Ishikawa (cell line): ENCODE data around the gene CAPG.

Source experiments
- CEBPB ChIP-seq: IDR thresholded peaks from 2 replicates; pipeline ENCODE4 v1.6.1; 2012
- CREB1 ChIP-seq: IDR thresholded peaks from 2 replicates; pipeline ENCODE4 v1.6.1; 2012; ENCODE audit warnings: low read depth
- EGR1 ChIP-seq: IDR thresholded peaks from 2 replicates; pipeline ENCODE4 v1.6.1; 2012
- EP300 ChIP-seq: IDR thresholded peaks from 2 replicates; pipeline ENCODE4 v1.6.1; 2012; ENCODE audit warnings: borderline replicate concordance
- FOXM1 ChIP-seq: IDR thresholded peaks from 2 replicates; pipeline ENCODE4 v1.6.1; 2012; ENCODE audit warnings: low read depth, borderline replicate concordance
- MAX ChIP-seq: IDR thresholded peaks from 2 replicates; pipeline ENCODE4 v1.6.1; 2012
- NFIC ChIP-seq: IDR thresholded peaks from 2 replicates; pipeline ENCODE4 v1.6.1; 2012
- RAD21 ChIP-seq: IDR thresholded peaks from 2 replicates; pipeline ENCODE4 v1.6.1; 2012; ENCODE audit warnings: low read depth
- REST ChIP-seq: IDR thresholded peaks from 2 replicates; pipeline ENCODE4 v1.6.1; 2012; ENCODE audit warnings: low read depth, mild to moderate bottlenecking
- TAF1 ChIP-seq: IDR thresholded peaks from 2 replicates; pipeline ENCODE4 v1.6.1; 2012; ENCODE audit warnings: low read depth, mild to moderate bottlenecking
- TCF12 ChIP-seq: IDR thresholded peaks from 2 replicates; pipeline ENCODE4 v1.6.1; 2012; ENCODE audit warnings: low read depth
- TEAD4 ChIP-seq: IDR thresholded peaks from 2 replicates; pipeline ENCODE4 v1.6.1; 2012
- YY1 ChIP-seq: IDR thresholded peaks from 2 replicates; pipeline ENCODE4 v1.6.1; 2012; ENCODE audit warnings: low read depth
- ZBTB7A ChIP-seq: IDR thresholded peaks from 2 replicates; pipeline ENCODE4 v1.6.1; 2012; ENCODE audit warnings: low read depth
- TF ChIP-seq, protein P1 (sequence below): IDR thresholded peaks from 2 replicates; pipeline ENCODE4 v1.6.1; 2012

Gene CAPG

GRCh38 chr2:85377083-85377482 is 33.1 kb downstream of the CAPG start:
- TF ChIP-seq EP300 (no peak), CREB1 (no peak), FOXM1 (no peak), TAF1 (no peak), YY1 (no peak), TCF12 (no peak), TEAD4 (no peak), REST (no peak), EGR1 (no peak)
- TF ChIP-seq, protein P1, sequence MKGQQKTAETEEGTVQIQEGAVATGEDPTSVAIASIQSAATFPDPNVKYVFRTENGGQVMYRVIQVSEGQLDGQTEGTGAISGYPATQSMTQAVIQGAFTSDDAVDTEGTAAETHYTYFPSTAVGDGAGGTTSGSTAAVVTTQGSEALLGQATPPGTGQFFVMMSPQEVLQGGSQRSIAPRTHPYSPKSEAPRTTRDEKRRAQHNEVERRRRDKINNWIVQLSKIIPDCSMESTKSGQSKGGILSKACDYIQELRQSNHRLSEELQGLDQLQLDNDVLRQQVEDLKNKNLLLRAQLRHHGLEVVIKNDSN, result no peak

- TF ChIP-seq NFIC (no peak), FOXM1 (no peak), RAD21 (no peak), EGR1 (no peak), MAX (no peak), TCF12 (no peak), CREB1 (no peak), ZBTB7A (no peak), YY1 (no peak), TAF1 (no peak), REST (no peak), EP300 (no peak), CEBPB (no peak), TEAD4 (no peak)
- TF ChIP-seq, protein P1, result no peak
These were observed 33.7 kb downstream of the CAPG start for GRCh38 chr2:85376291-85377065.

GRCh38 chr2:85371045-85371444 is 39.1 kb downstream of the CAPG start:
- TF ChIP-seq CEBPB (no peak), CREB1 (no peak), MAX (no peak), YY1 (no peak), EGR1 (no peak), TCF12 (no peak), ZBTB7A (no peak)

GRCh38 chr2:85369500-85369899 is 40.7 kb downstream of the CAPG start:
- TF ChIP-seq NFIC, result no peak
- no peak for TF ChIP-seq FOXM1
- no peak for TF ChIP-seq YY1
- TF ChIP-seq ZBTB7A, result no peak
- no peak for TF ChIP-seq REST
- TF ChIP-seq, protein P1, result no peak
- TF ChIP-seq TCF12, result no peak
- no peak for TF ChIP-seq RAD21
- no peak for TF ChIP-seq TEAD4
- no peak for TF ChIP-seq EGR1
- no peak for TF ChIP-seq CREB1
- TF ChIP-seq MAX, result no peak
- no peak for TF ChIP-seq EP300
